Breast epithelium (tissue), 4 donors: ENCODE data around the gene SMARCE1. TPM values are rescaled to one million over a fixed set of nuclear protein-coding genes. Genes with fewer than 3 reads are reported as not detected.

Experiments used
- DNase-seq, 2 donors: peaks; one replicate each; pipeline ENCODE4 v3.0.0-alpha.2; 2019; ENCODE audit warnings: low spot score in 2 of 2
- H3K27ac ChIP-seq, 2 donors: fragments of 200-600 bp; sonication (generic) in 1 of 2; one replicate each; pipeline ENCODE4 v1.5.1; 2016 to 2019; ENCODE audit warnings: mild to moderate bottlenecking in 1 of 2
- H3K27me3 ChIP-seq, 2 donors: fragments of 200-600 bp; sonication (generic) in 1 of 2; one replicate each; pipeline versions ENCODE4 v1.5.1 to v1.6.0; 2017 to 2019; ENCODE audit warnings: control low read depth in 1 of 2, mild to moderate bottlenecking in 1 of 2
- H3K36me3 ChIP-seq: fragments of 200-600 bp; one replicate; pipeline ENCODE4 v1.5.1; 2019
- H3K4me1 ChIP-seq, 2 donors: fragments of 200-600 bp; sonication (generic); one replicate each; pipeline ENCODE4 v1.5.1; 2016 to 2019; ENCODE audit warnings: control low read depth in 1 of 2
- H3K4me3 ChIP-seq, 3 donors: fragments of 200-600 bp; sonication (generic); 1 replicate in 2 of 3; 2 replicates in 1 of 3; pipeline ENCODE4 v1.5.1; 2016 to 2019; ENCODE audit warnings: mild to moderate bottlenecking in 3 of 3, moderate library complexity in 2 of 3
- H3K9me3 ChIP-seq, 2 donors: fragments of 200-600 bp; sonication (generic) in 1 of 2; one replicate each; pipeline ENCODE4 v1.5.1; 2016 to 2019; ENCODE audit warnings: control low read depth in 1 of 2
- POLR2A ChIP-seq: fragments of 450-650 bp; IDR thresholded peaks from one replicate; pipeline ENCODE4 v1.6.1; 2016; ENCODE audit warnings: antibody characterized with exemption, mild to moderate bottlenecking, moderate library complexity
- POLR2AphosphoS5 ChIP-seq, 3 donors: sonication (generic); formaldehyde crosslinking; IDR thresholded peaks; one replicate each; pipeline ENCODE4 v1.6.1; 2017; ENCODE audit warnings: antibody characterized with exemption in 3 of 3
- intact Hi-C: fragments of 100-400 bp; cut with DNase I; formaldehyde crosslinking; loops from one replicate; pipeline ENCODE4 v1.15.1; 2023; ENCODE audit warnings: low total_unique reads
- total RNA-seq, 3 donors: library from RNA; depleted of rRNA; stranded (reverse); fragments of >200 nt; gene quantifications; one replicate each; pipeline ENCODE4 v1.1.0, GENCODE V29; 2016
- TF ChIP-seq, protein P1 (sequence below), 3 donors: fragments of 450-650 bp; IDR thresholded peaks; one replicate each; pipeline ENCODE4 v1.5.1; 2016 to 2017; ENCODE audit warnings: antibody characterized with exemption in 3 of 3, mild to moderate bottlenecking in 3 of 3, moderate library complexity in 3 of 3

Gene SMARCE1
- total RNA-seq, 3 donors from 2014 or later = 91.4 to 122 (median 98.4) TPM

DNA sequence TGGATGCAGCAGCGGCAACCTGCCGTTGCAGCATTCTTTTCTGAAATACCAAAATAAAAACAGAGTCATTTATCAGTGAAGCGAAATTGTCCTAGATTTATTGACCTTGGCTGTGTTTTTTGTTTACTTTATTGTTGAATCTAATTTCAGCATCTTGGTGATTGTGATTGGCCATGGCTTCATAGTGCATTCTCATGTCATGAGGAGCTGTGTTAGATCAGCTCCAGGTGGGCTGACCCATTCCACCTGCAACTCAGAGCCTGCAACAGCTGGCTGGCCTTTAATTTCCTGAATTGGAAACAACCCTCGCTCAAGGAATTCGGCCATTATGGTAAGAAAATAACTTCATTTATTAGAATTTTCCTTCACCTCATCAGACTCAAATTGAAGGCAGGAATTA is 39.5 kb upstream of the SMARCE1 start:
- no peak for DNase-seq
- intact Hi-C loops = no loop called here
- H3K27me3 ChIP-seq = no peaks in the 10 kb centered on the region
- no peaks in the 10 kb centered on the region for H3K36me3 ChIP-seq
- no peak overlapping the region for H3K27ac ChIP-seq
- H3K9me3 ChIP-seq = no peaks in the 10 kb centered on the region
- no peaks in the 10 kb centered on the region for H3K4me1 ChIP-seq
- no peak overlapping the region for H3K4me3 ChIP-seq
- TF ChIP-seq POLR2AphosphoS5 (IDR thresholded peaks at IDR 0.05) (no peak), POLR2A (no peak)
- TF ChIP-seq, protein P1, sequence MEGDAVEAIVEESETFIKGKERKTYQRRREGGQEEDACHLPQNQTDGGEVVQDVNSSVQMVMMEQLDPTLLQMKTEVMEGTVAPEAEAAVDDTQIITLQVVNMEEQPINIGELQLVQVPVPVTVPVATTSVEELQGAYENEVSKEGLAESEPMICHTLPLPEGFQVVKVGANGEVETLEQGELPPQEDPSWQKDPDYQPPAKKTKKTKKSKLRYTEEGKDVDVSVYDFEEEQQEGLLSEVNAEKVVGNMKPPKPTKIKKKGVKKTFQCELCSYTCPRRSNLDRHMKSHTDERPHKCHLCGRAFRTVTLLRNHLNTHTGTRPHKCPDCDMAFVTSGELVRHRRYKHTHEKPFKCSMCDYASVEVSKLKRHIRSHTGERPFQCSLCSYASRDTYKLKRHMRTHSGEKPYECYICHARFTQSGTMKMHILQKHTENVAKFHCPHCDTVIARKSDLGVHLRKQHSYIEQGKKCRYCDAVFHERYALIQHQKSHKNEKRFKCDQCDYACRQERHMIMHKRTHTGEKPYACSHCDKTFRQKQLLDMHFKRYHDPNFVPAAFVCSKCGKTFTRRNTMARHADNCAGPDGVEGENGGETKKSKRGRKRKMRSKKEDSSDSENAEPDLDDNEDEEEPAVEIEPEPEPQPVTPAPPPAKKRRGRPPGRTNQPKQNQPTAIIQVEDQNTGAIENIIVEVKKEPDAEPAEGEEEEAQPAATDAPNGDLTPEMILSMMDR (IDR thresholded peaks at IDR 0.05) = no peak

- Histone ChIP-seq H3K36me3 (no peaks in the 10 kb centered on the region), H3K27ac (no peak overlapping the region), H3K4me1 (no peaks in the 10 kb centered on the region), H3K27me3 (no peaks in the 10 kb centered on the region), H3K4me3 (no peak overlapping the region), H3K9me3 (no peaks in the 10 kb centered on the region)
- no peak for DNase-seq
- TF ChIP-seq POLR2A = no peak
- intact Hi-C loops = no loop called here
These were observed 38.6 kb upstream of the SMARCE1 start for GRCh38 chr17:40686192-40686591.

DNA sequence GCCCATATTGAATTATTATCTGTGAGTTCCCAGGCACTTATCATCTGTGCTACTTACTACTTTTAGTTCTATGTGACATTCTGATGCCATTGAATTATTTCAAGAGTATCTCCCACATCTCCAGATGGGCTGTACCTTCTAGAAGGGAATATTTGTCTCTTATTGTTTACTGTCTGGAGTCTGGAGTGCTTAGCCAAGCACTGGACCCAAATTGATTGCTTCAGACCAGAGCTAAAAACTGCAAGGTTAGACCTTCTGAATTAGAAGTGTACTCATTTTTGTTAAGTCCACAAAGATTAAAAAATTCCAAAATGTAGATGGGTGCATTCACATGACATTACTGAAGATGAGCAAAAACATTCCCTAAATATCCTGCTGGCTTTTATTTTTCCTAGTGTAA is 33.4 kb upstream of the SMARCE1 start:
- DNase-seq = no peak
- Histone ChIP-seq H3K36me3 (no peaks in the 10 kb centered on the region), H3K4me1 (no peaks in the 10 kb centered on the region), H3K27me3 (no peaks in the 10 kb centered on the region), H3K9me3 (no peaks in the 10 kb centered on the region), H3K27ac (no peak overlapping the region), H3K4me3 (no peak overlapping the region)
- intact Hi-C loops = no loop called here
- TF ChIP-seq POLR2AphosphoS5 (IDR thresholded peaks at IDR 0.05) (no peak), POLR2A (no peak)
- TF ChIP-seq, protein P1 (IDR thresholded peaks at IDR 0.05) = no peak

- H3K4me3 ChIP-seq = no peak overlapping the region
- no peaks in the 10 kb centered on the region for H3K4me1 ChIP-seq
- H3K9me3 ChIP-seq = no peaks in the 10 kb centered on the region
- intact Hi-C loops = no loop called here
- H3K36me3 ChIP-seq = no peaks in the 10 kb centered on the region
- TF ChIP-seq POLR2A (no peak), POLR2AphosphoS5 (IDR thresholded peaks at IDR 0.05) (no peak)
- TF ChIP-seq, protein P1 (IDR thresholded peaks at IDR 0.05) = no peak
- no peak for DNase-seq
- no peaks in the 10 kb centered on the region for H3K27me3 ChIP-seq
- H3K27ac ChIP-seq = no peak overlapping the region
These were observed 31.9 kb upstream of the SMARCE1 start for GRCh38 chr17:40679523-40679907.

DNA sequence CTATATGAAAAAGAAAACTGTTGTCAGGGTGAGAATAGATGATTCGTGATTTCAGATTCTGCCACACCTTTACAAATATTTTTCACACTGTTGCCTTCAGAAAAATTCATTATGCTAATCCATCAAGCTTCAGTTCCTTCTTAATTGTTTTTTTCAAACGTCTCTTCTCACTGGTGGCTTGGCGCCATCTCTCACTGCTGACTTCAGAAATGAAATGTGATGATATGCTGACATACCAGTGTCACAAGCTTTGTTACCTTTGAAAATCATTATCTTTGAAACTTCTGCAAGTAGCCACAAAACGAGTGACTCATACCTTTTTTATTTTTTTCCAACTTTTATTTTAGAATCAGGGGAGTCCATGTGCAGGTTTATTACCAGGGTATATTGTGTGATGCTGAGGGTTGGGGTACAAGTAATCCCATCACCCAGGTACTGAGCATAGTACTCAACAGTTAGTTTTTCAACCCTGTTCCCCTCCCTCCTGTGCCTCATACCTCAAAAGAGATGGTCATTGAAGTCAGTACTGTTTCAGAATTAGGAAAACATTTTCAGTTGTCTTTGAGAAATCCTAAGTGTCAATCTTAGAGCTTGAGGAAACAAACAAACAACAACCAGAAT is 31.4 kb upstream of the SMARCE1 start:
- no peaks in the 10 kb centered on the region for H3K9me3 ChIP-seq
- no peaks in the 10 kb centered on the region for H3K36me3 ChIP-seq
- no peak for DNase-seq
- TF ChIP-seq, protein P1 (IDR thresholded peaks at IDR 0.05) = no peak
- no peak for TF ChIP-seq POLR2A
- TF ChIP-seq POLR2AphosphoS5 (IDR thresholded peaks at IDR 0.05) = no peak
- H3K27ac ChIP-seq = no peak overlapping the region
- intact Hi-C loops = no loop called here
- H3K4me3 ChIP-seq = no peak overlapping the region
- no peaks in the 10 kb centered on the region for H3K4me1 ChIP-seq
- H3K27me3 ChIP-seq = no peaks in the 10 kb centered on the region

- no peak overlapping the region for H3K27ac ChIP-seq
- DNase-seq = no peak
- intact Hi-C loops = no loop called here
- no peak overlapping the region for H3K4me3 ChIP-seq
- TF ChIP-seq POLR2A (no peak), POLR2AphosphoS5 (IDR thresholded peaks at IDR 0.05) (no peak)
- TF ChIP-seq, protein P1 (IDR thresholded peaks at IDR 0.05) = no peak
- H3K4me1 ChIP-seq = no peaks in the 10 kb centered on the region
- no peaks in the 10 kb centered on the region for H3K9me3 ChIP-seq
- H3K36me3 ChIP-seq = no peaks in the 10 kb centered on the region
- H3K27me3 ChIP-seq = no peaks in the 10 kb centered on the region
These were observed 28.3 kb upstream of the SMARCE1 start for GRCh38 chr17:40675905-40676304.
